ENCODE results near the gene EEA1. TPM values are rescaled to one million over a fixed set of nuclear protein-coding genes. Genes with fewer than 3 reads are reported as not detected.

EEA1 gene
- total RNA-seq, 1 donor from 2014 or later: 23.0 TPM

DNA sequence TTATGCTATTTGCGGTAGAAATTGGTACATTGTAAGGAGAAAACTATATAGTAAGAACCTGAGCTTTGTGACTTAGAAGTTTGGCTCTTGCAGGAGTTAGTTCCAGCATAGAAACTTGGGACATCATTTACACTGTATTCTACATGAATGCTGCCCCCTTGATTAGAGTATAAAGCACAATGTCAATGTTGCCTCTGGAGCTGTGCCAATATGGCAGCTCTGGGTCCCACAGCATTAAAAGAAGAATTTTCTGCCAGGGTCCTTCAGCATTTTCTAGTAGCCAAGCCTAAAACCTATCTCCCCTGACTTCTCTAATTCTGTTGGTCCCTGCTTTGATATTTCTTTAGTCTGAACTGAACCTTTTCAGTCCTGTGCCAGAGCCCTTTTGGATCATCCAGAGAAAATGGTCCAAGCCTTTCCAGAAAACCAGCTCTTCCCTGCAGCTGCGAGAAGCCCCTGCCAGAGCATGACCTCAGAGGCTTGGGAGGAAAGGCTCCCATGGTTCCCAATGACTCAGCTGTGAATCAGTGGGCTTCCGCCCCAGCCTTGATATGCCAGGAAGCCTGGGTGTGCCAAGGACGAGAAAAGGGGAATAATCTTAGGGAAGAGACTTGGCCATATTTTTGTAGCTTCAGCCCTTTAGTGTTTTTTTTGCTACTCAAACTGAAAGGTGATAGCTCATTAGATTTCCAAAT, 183.1 kb downstream of the EEA1 start:
- peak; percentile 99 for DNase-seq

DNA sequence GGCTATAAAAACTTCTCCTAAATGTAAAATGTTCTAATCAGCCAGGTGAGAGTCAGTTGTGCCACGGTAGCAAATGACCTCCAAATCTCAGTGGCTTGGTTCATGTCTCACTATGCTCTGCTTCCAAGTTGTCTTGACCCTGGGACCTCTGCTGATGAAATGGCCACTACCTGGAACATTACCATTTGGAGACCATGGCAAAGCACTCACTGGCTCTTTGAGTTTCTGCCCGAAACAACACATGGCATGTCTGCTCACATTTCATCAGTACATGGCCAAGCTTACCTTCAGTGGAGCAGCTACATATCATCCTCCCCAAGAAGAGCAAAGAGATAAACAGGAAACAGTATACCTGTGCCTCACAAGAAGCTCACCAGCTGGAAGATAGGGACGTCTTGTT, 186.1 kb downstream of the EEA1 start:
- no peak for DNase-seq

DNA sequence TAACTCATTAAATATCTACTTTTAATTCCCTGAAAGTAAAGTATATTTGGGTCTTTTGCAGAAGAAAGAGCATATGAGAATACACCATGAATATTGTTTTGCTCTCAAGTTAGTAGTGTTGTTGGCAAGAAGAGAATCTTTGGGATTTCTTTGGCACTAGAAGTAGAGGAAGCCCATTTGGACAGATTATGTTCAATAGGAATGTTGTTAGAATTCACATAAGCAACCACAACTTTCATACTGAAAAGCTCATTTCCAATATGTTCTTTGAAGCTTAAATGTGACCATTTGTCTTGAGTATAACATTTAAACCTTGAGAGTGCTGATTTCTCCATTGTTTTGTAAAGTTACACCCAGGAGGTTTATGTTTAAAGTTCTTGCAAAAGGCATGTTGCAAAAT, 188.7 kb downstream of the EEA1 start:
- DNase-seq: no peak

DNA sequence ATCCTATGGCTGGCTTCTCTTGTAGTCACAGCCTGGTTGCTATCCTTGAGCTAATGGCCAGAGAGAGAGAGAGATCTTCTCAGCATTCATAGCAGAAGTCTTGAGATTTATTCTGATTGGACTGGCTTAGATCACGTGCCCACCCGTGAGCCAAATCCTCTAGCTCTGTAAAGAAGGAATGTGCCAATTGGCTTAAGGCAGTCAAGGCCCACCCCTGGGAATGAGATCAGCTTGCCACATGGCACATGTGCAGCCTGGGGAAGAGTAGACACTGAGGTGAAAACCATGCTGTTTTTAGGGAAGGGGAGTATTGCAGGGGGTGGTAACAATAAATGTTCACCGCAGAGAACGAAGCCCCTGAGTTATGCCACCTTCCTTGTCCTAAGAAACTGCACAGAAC, 190.0 kb downstream of the EEA1 start:
- DNase-seq: peak; percentile 27

DNA sequence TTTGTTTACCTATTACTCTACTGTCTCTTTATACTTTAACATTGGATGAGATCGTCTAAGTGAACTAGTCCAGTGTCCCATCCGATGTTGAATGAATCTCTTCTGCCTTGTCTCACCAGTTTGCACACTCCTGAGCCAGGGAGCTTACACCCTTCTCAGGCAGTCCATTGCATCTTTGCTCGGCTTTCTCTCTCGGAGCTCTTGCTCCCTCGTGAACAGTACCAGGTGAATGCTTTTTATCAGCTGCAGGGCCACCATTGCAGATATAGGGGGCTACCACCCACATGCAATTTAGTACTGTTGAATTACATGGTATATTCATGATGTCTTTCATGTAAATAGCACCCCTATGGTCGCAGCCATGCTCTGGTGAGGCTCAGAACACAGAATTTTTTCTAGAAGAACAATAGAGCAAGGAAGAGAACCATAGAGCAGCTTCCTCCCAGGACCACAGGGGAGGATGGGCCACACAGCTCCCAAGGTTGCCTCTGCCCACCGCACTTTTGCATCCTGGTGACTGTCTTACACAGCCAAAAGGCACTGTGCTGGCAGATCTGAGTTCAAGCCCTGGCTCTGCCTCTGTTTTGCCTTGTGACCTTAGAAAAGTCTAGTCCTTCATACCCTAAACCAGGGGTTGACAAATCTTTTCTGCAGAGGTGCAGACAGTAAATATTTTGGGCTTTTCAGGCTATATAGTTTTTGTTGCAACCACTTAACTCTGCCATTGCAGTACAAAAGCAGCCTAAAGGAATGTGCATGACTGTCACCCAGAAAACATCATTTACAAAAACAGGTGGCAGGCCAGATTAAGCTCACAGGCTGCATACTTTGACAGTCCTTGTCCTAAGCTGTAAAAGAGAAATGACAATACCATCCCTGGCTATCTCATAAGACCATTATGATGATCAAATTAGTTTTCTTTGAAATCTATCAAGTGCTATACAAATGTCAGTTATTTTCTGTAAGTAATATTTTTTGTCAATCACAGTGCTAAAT, 190.9 kb downstream of the EEA1 start:
- no peak for DNase-seq

DNA sequence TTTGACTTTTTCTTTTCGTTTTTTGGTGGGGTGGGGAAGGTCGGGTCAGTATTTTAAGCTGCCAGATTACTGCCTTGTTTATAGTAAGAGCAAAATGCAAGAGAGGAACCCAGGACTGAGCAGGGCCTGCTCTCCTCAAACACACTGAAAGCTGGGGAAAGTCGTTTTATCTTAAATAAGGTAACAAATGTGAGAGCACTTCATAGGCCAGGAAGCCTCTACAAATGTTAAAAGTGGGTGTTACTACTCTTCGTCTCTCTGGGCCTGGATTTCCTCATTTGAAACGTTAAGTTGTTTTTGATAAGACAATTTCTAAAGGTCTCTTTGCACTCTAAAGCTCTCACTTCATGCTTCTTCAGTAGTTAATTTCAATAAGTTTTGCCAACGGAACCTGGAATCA, 192.5 kb downstream of the EEA1 start:
- DNase-seq: no peak

DNA sequence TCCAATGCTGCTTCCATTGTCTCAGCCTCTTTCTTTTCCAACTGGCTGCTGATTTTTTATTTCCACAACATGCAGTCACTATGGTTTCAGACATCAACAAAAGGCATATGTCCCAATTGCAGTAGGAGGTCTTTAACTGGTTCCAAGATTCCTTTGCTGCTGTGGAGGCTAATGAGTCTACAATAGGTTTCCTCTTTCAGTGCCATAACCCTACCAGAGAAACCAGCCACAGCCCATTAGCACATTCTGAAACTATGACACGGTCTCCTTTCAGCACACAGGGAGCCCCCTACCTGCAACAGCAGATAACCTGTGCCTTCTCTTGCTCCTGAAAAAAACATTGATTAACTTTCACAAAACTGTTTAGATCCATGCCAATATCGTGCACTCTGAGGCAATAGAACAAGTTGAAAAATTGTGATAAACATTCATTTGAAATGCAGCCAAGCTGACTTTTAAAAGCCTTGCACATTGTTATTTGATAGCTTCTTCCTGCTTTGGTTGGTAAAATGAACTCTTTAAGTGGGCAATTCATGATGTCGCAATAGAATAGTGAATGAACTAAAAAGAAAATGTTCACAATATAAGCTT, 193.9 kb downstream of the EEA1 start:
- peak; percentile 95 for DNase-seq

DNA sequence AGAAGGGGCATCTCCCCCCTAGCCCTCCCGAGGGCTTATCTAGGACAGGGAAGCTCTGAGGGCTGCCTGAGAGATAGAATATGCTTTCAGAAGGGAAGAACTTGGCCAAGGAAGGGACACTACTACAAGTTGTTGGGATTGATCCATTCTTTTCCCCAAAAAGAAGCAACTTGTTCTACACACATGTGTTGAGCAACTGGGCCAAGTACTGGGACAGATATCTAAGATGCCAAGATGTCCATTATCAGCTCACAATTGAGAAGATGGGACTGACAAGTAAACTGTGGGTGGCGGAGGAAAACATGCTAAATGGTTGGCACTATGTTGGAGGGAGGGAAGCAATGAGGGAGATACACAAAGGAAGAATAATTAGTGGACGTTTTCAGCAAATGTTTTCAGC, 195.4 kb downstream of the EEA1 start:
- DNase-seq: no peak

DNA sequence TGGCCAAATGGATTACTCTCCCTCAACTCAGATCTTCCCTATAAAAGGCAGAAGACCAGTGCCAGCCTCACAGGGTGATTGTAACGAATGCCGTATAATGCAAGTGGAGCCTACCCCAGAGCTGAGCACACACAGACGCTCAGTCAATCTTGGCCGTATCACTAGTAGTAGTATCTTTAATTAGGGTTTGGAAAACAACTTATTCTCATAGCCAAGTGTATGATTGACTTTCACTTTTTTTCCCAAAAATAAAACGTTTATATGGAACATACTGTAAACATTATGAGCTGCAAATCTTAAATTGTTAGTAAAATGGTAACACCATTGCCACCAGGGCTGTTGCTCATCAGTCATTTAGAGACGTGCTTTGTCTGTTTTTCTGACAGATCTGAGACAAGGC, 195.9 kb downstream of the EEA1 start:
- DNase-seq: no peak

DNA sequence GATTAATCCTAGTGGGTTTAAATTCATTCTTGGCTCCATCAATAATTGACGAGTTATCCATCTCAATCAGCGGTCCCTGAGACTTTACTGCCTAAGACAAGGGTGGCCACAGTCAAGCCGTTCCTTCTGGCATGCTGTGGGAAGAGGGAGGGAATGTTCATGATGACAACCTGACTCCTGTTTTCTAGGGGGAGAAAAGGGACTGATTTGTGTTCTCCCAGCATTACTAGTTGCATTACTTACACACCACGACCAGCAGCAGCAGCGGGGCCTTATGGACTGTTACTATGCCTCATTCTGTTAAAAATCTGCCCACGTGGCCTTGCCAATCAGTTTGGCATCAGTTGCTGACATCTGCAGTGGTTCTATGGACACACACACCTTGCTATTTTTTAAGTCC, 196.4 kb downstream of the EEA1 start:
- no peak for DNase-seq

DNA sequence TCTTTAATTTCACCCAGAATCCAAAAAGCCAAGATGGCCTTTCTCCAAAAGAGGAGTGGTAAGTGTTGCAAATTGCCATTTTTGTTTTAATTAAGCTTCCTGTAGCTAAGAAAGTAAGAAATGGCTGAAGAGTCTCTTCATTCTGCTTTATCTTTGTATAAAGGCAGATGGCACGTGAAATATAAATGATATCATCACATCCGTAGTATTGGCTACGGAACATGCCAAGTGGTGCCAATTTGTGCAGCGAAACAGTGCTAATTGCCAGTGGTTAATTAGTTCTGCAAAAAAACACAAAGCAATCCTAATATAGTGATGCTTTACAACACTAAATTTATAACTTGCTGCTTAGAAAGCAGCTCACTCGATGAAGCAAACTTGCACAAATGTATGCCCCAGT, 196.9 kb downstream of the EEA1 start:
- no peak for DNase-seq

DNA sequence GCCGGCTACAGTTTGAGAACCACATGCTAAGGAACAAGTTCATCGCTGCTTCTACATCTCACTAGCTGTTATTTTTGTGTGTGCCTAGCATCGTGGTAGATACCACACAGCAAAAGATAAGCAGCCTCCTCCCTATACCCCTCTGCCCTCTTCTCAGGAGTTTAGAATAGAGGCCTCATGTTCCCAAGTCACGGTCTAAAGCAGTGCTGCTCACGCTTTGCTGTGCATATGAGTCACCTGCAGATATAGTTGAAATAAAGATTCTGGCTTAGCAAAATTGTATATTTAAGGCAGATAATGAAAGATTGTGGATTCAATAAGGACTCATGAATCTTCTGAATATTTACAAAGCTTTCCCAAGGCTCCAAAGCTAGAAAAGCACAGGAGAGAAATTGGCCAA, 198.3 kb downstream of the EEA1 start:
- DNase-seq: no peak

DNA sequence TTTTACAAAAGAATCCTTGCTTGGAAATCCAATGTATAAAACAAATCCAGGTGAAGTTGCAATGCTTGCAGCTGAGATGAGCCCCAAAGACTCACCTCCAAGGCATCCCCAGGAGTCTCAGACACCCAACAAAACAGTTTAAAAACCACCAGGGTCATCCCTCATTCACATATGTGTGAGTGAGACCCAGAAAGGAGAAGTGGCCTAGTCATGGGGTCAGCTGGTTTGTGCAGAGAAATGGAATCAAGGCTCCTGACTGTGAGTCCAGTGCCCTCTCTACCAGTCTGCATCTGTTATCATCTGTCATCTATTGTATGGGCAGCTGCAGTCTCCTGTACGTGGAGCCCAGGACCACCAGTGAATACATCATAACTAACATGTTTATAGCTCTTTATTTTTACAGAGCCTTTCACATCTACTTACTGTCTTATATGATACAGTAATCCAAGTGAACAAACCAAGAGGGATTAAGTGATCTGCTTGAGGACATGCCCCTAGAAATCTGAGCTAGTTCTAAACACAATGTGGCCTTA, 199.3 kb downstream of the EEA1 start:
- no peak for DNase-seq

DNA sequence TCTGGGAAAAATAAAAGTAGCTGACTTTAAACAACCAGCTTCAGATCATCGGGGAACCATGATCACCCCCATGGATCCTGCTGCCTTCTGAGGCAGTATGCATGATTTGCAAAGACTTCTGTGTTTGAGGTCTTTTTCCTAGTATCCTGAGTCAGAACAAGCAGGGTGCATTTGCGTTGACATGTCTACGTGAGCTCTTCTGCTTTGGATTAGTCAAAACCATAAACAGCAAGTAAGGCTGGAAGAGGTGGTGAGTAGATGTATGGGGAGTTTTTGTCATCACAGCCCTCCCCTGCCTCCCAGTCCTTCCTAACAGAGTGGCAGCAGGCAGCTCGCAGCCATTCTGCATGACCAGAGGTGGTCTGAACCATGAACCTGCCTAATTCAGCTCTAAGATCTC, 202.2 kb downstream of the EEA1 start:
- no peak for DNase-seq

DNA sequence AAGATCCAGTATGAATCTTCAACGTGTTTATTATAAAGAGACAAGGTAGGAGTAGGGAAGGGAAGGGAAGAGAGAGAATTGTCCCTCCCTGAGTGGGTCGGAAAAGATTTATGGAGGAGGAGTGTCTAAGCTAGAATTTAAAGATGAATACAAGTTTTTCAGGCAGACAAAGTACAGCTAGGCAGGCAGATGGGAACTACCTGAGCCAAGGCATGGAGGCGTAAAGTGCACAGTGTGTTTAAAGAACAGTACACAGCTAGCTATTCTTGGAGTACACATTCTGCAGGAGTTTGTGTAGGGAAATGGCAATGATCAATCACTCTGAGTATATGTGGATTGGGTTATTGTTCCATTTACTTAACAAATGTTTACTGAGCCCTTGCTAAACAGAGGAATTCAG, 206.2 kb downstream of the EEA1 start:
- DNase-seq: no peak

DNA sequence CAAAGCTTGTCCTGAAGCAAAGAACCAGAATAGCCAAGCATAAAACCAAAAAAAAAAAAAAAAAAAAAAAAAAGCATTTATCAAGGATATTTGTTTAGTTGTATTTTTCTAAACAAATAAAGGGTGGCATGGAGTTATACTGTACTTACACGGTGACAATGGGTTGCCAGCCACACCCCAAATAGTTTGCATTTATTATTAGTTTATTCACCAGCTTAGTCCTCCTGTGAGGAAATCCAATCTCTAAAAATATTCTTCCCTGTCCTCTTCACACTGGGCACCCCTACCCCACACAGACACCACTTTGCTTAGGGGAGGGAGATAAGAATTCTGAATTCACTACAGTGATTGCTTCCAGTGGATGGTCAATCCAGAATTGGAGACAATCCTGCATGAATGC, 207.4 kb downstream of the EEA1 start:
- DNase-seq: no peak

DNA sequence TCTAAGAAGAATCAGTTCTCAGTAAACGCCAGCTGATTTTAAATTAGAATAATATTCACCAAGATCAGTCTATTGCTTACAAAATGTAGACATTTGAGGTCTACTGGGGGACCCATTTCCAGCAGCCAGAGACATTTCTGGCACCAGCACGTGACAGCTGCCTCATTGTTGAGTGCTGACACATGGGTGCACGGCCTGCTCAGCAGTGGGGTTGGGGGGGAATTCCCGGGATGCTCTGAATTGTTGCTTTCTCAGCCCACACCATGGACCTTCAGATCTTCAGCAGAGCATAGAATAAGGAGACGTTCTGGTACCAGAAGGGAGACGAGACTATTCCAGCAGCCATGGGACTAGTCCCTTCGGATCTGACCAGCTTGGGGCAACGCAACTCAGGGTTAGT, 208.0 kb downstream of the EEA1 start:
- DNase-seq: no peak

Other genes with a start within 250 kb of the EEA1 start
- not detected in 2 replicates for gene PLEKHG7, start 226.3 kb downstream of the EEA1 start, total RNA-seq